GM18526 (cell line): ENCODE results near the gene MKRN2.

Experiments used
- POLR2A ChIP-seq: IDR thresholded peaks from 3 replicates; pipeline ENCODE4 v1.6.1; 2011; ENCODE audit not compliant: insufficient read length; ENCODE audit errors: extremely low read depth

MKRN2 gene

GRCh38 chr3:12544652-12545472 lies 12.0 kb upstream of the MKRN2 start:
- no peak for TF ChIP-seq POLR2A

DNA sequence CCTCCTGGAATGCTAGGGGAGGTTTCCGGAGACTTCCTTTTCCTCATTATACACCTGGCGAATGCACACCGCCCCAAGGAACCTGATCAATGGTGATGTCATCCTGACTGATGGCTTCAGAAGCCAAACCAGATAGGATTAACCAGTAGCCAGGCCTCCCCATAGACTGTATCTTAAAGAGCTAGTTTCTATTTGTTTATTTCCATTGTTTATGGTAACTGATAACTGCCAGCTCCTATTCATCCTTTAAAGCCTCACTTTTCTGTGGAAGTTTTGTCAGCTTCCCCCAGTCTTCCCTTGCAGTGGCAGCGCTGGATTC lies 11.5 kb upstream of the MKRN2 start, which contains the start of gene MKRN2OS:
MKRN2OS (minus strand) TSS at position 27 of the 319 bp plus-strand sequence. CDS start 35 bp downstream, outside the sequence.
- no peak for TF ChIP-seq POLR2A

- TF ChIP-seq POLR2A, result no peak
Measured at GRCh38 chr3:12549971-12550760, 6.7 kb upstream of the MKRN2 start.

DNA sequence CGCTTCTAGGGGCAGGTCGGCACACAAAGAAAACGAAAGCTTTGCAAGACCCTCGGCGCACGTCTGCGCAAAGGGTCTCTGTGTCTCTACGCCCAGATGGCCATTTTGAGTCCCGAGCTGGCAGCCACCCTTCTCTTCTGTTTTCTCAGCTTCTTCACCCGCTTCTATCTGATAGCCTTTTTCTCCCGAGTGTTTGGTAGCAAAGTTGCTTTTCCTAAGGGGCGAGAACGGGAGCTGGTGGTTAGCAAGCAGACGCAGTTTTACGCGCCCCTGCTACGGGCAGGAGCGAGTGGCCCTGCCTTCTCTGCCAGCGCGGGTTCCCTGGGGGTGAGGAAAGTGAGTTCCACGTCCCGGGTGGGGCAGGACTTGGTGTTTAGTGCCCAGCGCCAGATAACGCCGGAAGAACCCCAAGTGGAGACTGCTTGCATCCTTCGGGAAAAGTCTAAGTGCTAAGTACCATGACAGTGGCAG lies 2.9 kb upstream of the MKRN2 start:
- no peak for TF ChIP-seq POLR2A

- TF ChIP-seq POLR2A, result no peak
Measured at GRCh38 chr3:12556314-12556689, 585 bp upstream of the MKRN2 start.

DNA sequence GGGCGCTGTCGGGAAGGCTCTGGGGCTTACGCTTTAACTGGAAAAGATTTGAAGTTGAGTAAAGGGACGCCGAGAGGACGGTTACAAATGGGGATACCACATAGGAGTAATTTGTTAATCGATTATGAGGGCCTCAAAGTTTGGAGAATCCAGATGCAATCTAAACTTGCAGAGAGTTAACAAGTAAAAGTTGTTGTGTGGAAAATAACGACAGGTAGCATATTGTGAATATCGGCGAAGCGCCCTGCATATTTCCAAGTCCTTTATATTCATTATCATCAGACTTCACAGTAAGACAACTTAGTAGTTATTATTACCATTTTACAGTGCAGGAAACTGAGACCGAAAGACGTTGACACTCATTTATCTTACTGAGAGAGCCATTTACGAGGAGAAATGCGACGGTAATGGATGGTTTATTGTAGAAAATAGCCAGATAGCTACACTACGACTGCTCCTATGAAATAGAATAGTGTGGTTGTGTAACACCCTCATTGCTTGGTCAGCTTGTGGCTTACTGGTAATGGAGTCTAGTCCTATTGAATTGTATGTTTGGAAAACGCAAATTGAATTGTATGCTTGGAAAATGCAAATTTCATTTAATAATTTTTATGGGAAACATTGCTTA lies 700 bp downstream of the MKRN2 start:
- TF ChIP-seq POLR2A, result no peak

DNA sequence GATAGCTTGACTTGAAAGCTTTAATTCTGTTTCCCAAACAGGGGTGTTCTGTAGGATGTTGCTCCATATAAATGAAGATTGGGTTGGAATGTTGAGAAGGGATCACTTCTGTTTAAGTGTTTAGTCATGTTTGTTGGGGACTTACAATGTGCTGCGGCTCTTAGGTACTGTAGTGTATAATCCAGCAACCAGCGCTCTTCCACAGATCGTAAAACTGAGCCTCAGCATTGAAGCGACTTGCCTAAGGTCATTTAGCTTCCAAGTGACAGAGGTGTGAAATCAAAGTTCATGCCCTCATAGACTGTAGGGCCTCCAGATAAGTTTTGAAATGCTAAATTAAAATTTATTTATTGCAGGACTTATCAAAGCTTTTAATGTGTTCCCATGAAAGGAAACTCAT lies 1.8 kb downstream of the MKRN2 start:
- TF ChIP-seq POLR2A, result no peak

- TF ChIP-seq POLR2A, result no peak
Measured at GRCh38 chr3:12559520-12559919, 2.6 kb downstream of the MKRN2 start.

- no peak for TF ChIP-seq POLR2A
Measured at GRCh38 chr3:12560505-12561190, 3.8 kb downstream of the MKRN2 start.

DNA sequence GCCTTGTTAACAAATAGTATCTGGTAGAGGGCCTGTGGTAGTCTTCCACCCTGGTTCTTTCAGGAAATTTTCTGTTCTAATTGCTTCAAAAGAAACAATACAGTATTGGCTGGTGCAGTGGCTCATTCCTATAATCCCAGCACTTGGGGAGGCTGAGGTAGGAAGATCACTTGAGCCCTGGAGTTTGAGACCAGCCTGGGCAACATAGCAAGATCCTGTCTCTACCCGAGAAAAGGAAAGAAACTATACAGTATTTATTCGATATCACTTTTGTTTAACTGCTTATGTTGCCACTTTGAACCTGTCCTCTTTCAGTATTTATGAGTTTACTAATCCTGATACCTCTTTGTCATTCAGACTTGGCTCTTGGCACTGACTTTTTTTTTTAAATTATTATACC lies 4.5 kb downstream of the MKRN2 start:
- TF ChIP-seq POLR2A, result no peak

DNA sequence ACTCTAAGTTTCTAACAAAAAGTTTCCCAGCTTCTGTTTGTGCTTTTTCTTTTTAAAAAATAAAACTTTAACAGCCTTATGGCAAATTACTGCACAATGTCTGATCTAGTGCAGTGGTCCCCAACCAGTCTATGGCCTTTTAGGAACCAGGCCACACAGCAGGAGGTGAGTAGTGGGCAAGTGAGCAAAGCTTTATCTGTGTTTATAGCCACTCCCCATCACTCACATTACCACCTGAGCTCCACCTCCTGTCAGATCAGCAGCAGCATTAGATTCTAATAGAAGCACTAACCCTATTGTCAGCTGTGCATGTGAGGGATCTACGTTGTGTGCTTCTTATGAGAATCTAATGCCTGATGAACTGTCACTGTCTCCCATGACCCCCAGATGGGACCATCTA lies 5.6 kb downstream of the MKRN2 start:
- no peak for TF ChIP-seq POLR2A

DNA sequence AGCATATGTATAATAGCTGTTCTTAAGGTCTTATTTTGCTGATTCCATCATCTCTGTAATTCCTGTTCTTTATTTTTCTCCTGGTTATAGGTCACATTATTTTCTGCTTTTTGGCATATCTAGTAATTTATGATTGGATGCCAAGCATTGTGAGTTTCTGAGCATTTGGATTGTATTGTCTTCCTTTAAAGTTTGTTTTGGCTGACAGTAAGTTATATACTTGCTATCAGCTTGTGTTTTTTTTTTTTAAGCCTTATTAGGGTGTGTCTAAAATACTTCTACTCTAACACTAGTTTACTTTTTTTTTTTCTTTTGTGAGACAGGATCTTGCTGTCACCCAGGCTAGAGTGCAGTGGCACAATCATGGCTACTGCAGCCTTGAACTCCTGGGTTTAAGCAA lies 10.1 kb downstream of the MKRN2 start:
- no peak for TF ChIP-seq POLR2A

GRCh38 chr3:12568747-12569146 lies 11.9 kb downstream of the MKRN2 start:
- no peak for TF ChIP-seq POLR2A

DNA sequence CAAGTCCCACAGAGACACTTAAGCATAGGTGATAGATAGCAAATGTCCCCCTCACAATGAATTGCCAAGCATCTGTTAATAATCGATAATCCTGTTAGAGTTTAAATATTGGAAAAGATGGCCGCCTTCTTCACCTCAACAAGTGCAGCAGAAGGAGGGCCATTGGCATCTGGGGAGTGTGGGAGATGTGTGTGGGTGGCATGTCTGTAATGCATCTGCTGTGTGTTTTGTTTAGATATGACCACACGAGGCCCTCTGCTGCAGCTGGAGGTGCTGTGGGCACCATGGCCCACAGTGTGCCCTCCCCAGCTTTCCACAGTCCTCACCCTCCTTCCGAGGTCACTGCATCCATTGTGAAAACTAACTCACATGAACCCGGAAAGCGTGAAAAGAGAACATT lies 12.9 kb downstream of the MKRN2 start:
- TF ChIP-seq POLR2A, result no peak

DNA sequence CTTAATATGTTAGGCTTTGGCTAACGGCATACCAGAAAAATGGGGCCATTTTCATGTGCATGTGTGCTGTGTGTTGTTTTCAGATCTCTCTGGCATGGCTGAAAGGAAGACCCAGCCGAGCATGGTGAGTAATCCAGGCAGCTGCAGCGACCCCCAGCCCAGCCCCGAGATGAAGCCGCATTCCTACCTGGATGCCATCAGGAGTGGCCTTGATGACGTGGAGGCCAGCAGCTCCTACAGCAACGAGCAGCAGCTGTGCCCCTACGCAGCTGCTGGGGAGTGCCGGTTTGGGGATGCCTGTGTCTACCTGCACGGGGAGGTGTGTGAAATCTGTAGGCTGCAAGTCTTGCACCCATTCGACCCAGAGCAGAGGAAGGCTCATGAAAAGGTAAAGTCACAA lies 15.1 kb downstream of the MKRN2 start:
- no peak for TF ChIP-seq POLR2A
